ENCODE results near the gene ATXN7L3B. TPM values are rescaled to one million over a fixed set of nuclear protein-coding genes. Genes with fewer than 3 reads are reported as not detected.

The ATXN7L3B gene
- total RNA-seq, 2 experiments from 2014 or later, result 22.4 to 33.3 TPM

DNA sequence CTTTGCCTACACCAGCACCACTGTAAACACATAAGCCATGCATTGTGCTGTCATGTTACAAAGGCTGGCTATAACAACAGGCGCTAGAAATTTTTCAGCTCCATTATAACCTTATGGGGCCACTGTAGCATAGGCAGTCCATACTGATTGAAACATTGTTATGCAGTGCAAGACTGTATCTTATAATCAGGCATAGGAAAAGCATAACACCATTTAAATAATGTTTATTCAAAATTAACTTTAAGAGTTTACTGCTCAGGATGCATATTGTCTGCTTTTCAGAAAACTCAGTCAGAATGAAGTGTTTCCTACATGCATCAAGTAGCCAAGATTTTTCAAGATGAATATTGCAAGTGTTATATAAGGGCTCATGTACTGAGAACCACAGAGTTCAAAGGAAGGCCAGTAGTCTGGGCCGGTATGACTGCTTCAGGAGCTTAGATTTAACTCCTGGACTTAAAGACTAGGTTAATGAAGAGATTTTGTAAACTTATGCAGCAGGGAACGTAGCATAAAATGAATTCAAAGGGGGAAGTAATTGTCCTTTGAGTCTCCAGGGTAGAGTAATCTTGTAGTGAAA lies 46.9 kb downstream of the ATXN7L3B start:
- TF ChIP-seq, protein P1, sequence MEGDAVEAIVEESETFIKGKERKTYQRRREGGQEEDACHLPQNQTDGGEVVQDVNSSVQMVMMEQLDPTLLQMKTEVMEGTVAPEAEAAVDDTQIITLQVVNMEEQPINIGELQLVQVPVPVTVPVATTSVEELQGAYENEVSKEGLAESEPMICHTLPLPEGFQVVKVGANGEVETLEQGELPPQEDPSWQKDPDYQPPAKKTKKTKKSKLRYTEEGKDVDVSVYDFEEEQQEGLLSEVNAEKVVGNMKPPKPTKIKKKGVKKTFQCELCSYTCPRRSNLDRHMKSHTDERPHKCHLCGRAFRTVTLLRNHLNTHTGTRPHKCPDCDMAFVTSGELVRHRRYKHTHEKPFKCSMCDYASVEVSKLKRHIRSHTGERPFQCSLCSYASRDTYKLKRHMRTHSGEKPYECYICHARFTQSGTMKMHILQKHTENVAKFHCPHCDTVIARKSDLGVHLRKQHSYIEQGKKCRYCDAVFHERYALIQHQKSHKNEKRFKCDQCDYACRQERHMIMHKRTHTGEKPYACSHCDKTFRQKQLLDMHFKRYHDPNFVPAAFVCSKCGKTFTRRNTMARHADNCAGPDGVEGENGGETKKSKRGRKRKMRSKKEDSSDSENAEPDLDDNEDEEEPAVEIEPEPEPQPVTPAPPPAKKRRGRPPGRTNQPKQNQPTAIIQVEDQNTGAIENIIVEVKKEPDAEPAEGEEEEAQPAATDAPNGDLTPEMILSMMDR (conservative IDR thresholded peaks at IDR 0.05; ENCODE audit: low read length), result no peak
- TF ChIP-seq EZH2phosphoT487 (IDR thresholded peaks at IDR 0.05; ENCODE audit: borderline replicate concordance, low read depth, low read length), result no peak
- Histone ChIP-seq H3K4me1 (ENCODE audit: insufficient read depth, low read length, poor library complexity, severe bottlenecking) (no peaks in the 10 kb centered on the region), H3K79me2 (ENCODE audit: insufficient read depth, low read depth, low read length) (no peaks in the 10 kb centered on the region), H3K4me2 (ENCODE audit: low read length) (no peak overlapping the region), H2AFZ (ENCODE audit: low read length) (no peak overlapping the region), H3K27ac (ENCODE audit: low read depth, low read length, poor library complexity, severe bottlenecking) (no peak overlapping the region), H3K9me3 (ENCODE audit: low read length) (no peaks in the 10 kb centered on the region), H4K20me1 (ENCODE audit: insufficient read depth, low read length) (no peaks in the 10 kb centered on the region), H3K4me3 (ENCODE audit: low read depth, low read length, poor library complexity, severe bottlenecking) (no peak overlapping the region), H3K9me2 (ENCODE audit: insufficient read depth, low read length) (no peaks in the 10 kb centered on the region), H3K36me3 (ENCODE audit: insufficient read depth, low read length) (no peaks in the 10 kb centered on the region)
- intact Hi-C loops (cut with micrococcal nuclease; ENCODE audit: unreplicated experiment), result no loop called here
- CTCF ChIA-PET (ENCODE audit: unreplicated experiment), result no interaction called here
- DNase-seq (ENCODE audit: low spot score), result no peak
- BruUV-seq (replicated peaks), result no TSS peak
- POLR2A ChIA-PET, result interaction anchor here (0.6 to 0.7 kb wide), 2 partner anchors 18 to 782 kb away, joined by 3 read pairs; no protein-coding TSS in a partner anchor

DNA sequence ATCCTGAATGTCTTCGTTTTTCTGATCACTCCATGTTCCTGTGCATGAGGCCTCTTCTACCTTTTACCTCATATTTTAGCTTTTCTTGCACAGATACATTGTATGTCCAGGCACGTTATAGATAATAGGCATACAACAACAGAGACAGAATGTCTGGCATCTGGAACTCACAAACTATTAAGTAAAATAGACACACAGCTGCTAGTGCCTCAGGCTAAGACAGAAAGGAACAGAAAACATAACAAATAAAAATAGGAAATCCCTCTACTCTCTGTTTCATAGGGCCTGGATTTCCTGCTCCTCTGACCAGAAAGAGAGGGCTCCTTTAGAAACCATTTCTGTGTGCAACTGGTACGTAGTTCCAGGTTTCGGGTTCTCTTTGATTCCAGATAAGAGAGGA lies 48.6 kb downstream of the ATXN7L3B start:
- H3K79me2 ChIP-seq (ENCODE audit: insufficient read depth, low read depth, low read length), result no peaks in the 10 kb centered on the region
- H3K4me1 ChIP-seq (ENCODE audit: insufficient read depth, low read length, poor library complexity, severe bottlenecking), result no peaks in the 10 kb centered on the region
- no peak overlapping the region for H3K4me3 ChIP-seq (ENCODE audit: low read depth, low read length, poor library complexity, severe bottlenecking)
- H3K9me3 ChIP-seq (ENCODE audit: low read length), result no peaks in the 10 kb centered on the region
- H3K27ac ChIP-seq (ENCODE audit: low read depth, low read length, poor library complexity, severe bottlenecking), result no peak overlapping the region
- no peaks in the 10 kb centered on the region for H3K36me3 ChIP-seq (ENCODE audit: insufficient read depth, low read length)
- no TSS peak for BruUV-seq (replicated peaks)
- no peak overlapping the region for H2AFZ ChIP-seq (ENCODE audit: low read length)
- POLR2A ChIA-PET, result interaction anchor here (0.7 kb wide), 2 partner anchors 191 to 603 kb away, joined by 3 to 4 read pairs; no protein-coding TSS in a partner anchor
- no peaks in the 10 kb centered on the region for H3K9me2 ChIP-seq (ENCODE audit: insufficient read depth, low read length)
- intact Hi-C loops (cut with micrococcal nuclease; ENCODE audit: unreplicated experiment), result no loop called here
- TF ChIP-seq EZH2phosphoT487 (IDR thresholded peaks at IDR 0.05; ENCODE audit: borderline replicate concordance, low read depth, low read length), result no peak
- TF ChIP-seq, protein P1 (conservative IDR thresholded peaks at IDR 0.05; ENCODE audit: low read length), result no peak
- DNase-seq (ENCODE audit: low spot score), result no peak
- CTCF ChIA-PET (ENCODE audit: unreplicated experiment), result no interaction called here
- no peak overlapping the region for H3K4me2 ChIP-seq (ENCODE audit: low read length)
- H4K20me1 ChIP-seq (ENCODE audit: insufficient read depth, low read length), result no peaks in the 10 kb centered on the region
